Measurements from ENCODE around the gene LYPD4.
"Not testable (repeated sequence)": the region's sequence is repeated elsewhere in the genome, so short reads cannot be mapped to it uniquely, and the experiment has no call there.

LYPD4 gene

GRCh38 chr19:41792513-41793413 lies 51.7 kb downstream of the LYPD4 start:
- Histone ChIP-seq H3K27me3 (replicated peaks; ENCODE audit: insufficient read depth, low read length) (peaks cover 83% of the 10 kb centered on the region), H3K4me3 (ENCODE audit: low read length) (no peak overlapping the region), H3K4me2 (ENCODE audit: low read depth, low read length) (no peak overlapping the region), H3F3A (ENCODE audit: insufficient read depth, low read length) (no peaks in the 10 kb centered on the region), H3K36me3 (replicated peaks; ENCODE audit: insufficient read depth, low read length) (no peaks in the 10 kb centered on the region), H3K27ac (ENCODE audit: low read length) (no peak overlapping the region), H3K79me2 (ENCODE audit: low read length) (no peaks in the 10 kb centered on the region), H3K9ac (ENCODE audit: low read length) (no peak overlapping the region), H3K9me2 (replicated peaks; ENCODE audit: insufficient read depth, low read length) (no peaks in the 10 kb centered on the region), H4K20me1 (ENCODE audit: insufficient read depth, low read length) (no peaks in the 10 kb centered on the region), H3K4me1 (ENCODE audit: low read length) (no peaks in the 10 kb centered on the region), H3K9me3 (replicated peaks; ENCODE audit: insufficient read depth, low read length) (no peaks in the 10 kb centered on the region), H2AFZ (ENCODE audit: low read length) (no peak overlapping the region)
- no peak for TF ChIP-seq EZH2phosphoT487 (IDR thresholded peaks at IDR 0.05; ENCODE audit: low read length)
- TF ChIP-seq CTCF (IDR thresholded peaks at IDR 0.05; ENCODE audit: low read length): peak; percentile 79
- DNase-seq: peak; percentile 52

- H3K9me2 ChIP-seq (replicated peaks; ENCODE audit: insufficient read depth, low read length); H3K27ac ChIP-seq (ENCODE audit: low read length); DNase-seq; H3K79me2 ChIP-seq (ENCODE audit: low read length); H3K36me3 ChIP-seq (replicated peaks; ENCODE audit: insufficient read depth, low read length); H3F3A ChIP-seq (ENCODE audit: insufficient read depth, low read length); H4K20me1 ChIP-seq (ENCODE audit: insufficient read depth, low read length); H3K4me1 ChIP-seq (ENCODE audit: low read length); H3K4me2 ChIP-seq (ENCODE audit: low read depth, low read length); H3K4me3 ChIP-seq (ENCODE audit: low read length); H3K9me3 ChIP-seq (replicated peaks; ENCODE audit: insufficient read depth, low read length); H3K9ac ChIP-seq (ENCODE audit: low read length); H2AFZ ChIP-seq (ENCODE audit: low read length): not testable (repeated sequence)
- peaks cover 84% of the 10 kb centered on the region for H3K27me3 ChIP-seq (replicated peaks; ENCODE audit: insufficient read depth, low read length)
Measured at GRCh38 chr19:41789053-41789452, 55.4 kb downstream of the LYPD4 start.

- not testable (repeated sequence) for H3K79me2 ChIP-seq (ENCODE audit: low read length); DNase-seq; H3K9me3 ChIP-seq (replicated peaks; ENCODE audit: insufficient read depth, low read length); H3F3A ChIP-seq (ENCODE audit: insufficient read depth, low read length); H3K4me2 ChIP-seq (ENCODE audit: low read depth, low read length); H3K4me1 ChIP-seq (ENCODE audit: low read length); H3K9ac ChIP-seq (ENCODE audit: low read length); H3K9me2 ChIP-seq (replicated peaks; ENCODE audit: insufficient read depth, low read length); H3K4me3 ChIP-seq (ENCODE audit: low read length); H4K20me1 ChIP-seq (ENCODE audit: insufficient read depth, low read length); H2AFZ ChIP-seq (ENCODE audit: low read length); H3K27ac ChIP-seq (ENCODE audit: low read length); H3K36me3 ChIP-seq (replicated peaks; ENCODE audit: insufficient read depth, low read length)
- H3K27me3 ChIP-seq (replicated peaks; ENCODE audit: insufficient read depth, low read length): peaks cover 83% of the 10 kb centered on the region
Measured at GRCh38 chr19:41788518-41788917, 56.0 kb downstream of the LYPD4 start.
